Duodenal mucosa (tissue), 2 donors: ENCODE measurements around the gene ARHGAP8.

Experiments used
- H3K27ac ChIP-seq: one replicate; pipeline ENCODE4 v1.7.0; 2013; ENCODE audit warnings: low read depth, low read length
- H3K27me3 ChIP-seq, 2 donors: one replicate each; pipeline ENCODE4 v1.7.0; 2013; ENCODE audit warnings: low read length in 2 of 2, control low read depth in 1 of 2; ENCODE audit not compliant: insufficient read depth in 2 of 2, control insufficient read depth in 1 of 2
- H3K36me3 ChIP-seq, 2 donors: one replicate each; pipeline ENCODE4 v1.7.0; 2013; ENCODE audit warnings: low read length in 2 of 2, control low read depth in 1 of 2; ENCODE audit not compliant: insufficient read depth in 2 of 2, control insufficient read depth in 1 of 2
- H3K4me1 ChIP-seq, 2 donors: one replicate each; pipeline ENCODE4 v1.7.0; 2013; ENCODE audit warnings: low read length in 2 of 2, control low read depth in 1 of 2; ENCODE audit not compliant: insufficient read depth in 2 of 2, control insufficient read depth in 1 of 2
- H3K4me3 ChIP-seq, 2 donors: one replicate each; pipeline ENCODE4 v1.7.0; 2013; ENCODE audit warnings: low read length in 2 of 2, low read depth in 1 of 2
- H3K9ac ChIP-seq, 2 donors: one replicate each; pipeline ENCODE4 v1.7.0; 2013; ENCODE audit warnings: low read length in 2 of 2, low read depth in 1 of 2
- H3K9me3 ChIP-seq, 2 donors: one replicate each; pipeline ENCODE4 v1.7.0; 2013; ENCODE audit warnings: low read length in 2 of 2, control low read depth in 1 of 2; ENCODE audit not compliant: control insufficient read depth in 1 of 2

The ARHGAP8 gene

DNA sequence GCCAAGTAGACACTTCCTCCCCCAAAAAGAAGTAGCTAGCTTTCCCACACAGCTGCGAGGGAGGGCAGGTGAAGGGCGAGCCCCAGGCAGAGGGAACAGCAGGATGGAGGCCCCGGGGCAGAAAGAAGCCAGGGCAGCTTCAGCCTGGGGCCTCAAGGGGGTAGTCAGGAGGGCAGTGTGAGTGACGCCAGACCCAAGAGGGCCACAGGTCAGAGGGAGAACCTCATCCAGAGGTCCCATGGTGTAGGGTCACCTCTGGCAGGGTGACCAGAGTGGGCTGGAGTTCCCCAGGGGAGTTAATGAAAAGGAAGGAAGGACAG, 41.2 kb upstream of the ARHGAP8 start:
- no peak overlapping the region for H3K4me3 ChIP-seq
- peaks cover 0 to 17% of the 10 kb centered on the region in 2 donors for H3K36me3 ChIP-seq
- no peaks in the 10 kb centered on the region for H3K27me3 ChIP-seq
- H3K27ac ChIP-seq = peak overlapping the region; percentile 67
- peaks cover 41 to 46% of the 10 kb centered on the region in 2 donors for H3K4me1 ChIP-seq
- no peaks in the 10 kb centered on the region for H3K9me3 ChIP-seq
- H3K9ac ChIP-seq = peak overlapping the region; percentile 48 to 55

DNA sequence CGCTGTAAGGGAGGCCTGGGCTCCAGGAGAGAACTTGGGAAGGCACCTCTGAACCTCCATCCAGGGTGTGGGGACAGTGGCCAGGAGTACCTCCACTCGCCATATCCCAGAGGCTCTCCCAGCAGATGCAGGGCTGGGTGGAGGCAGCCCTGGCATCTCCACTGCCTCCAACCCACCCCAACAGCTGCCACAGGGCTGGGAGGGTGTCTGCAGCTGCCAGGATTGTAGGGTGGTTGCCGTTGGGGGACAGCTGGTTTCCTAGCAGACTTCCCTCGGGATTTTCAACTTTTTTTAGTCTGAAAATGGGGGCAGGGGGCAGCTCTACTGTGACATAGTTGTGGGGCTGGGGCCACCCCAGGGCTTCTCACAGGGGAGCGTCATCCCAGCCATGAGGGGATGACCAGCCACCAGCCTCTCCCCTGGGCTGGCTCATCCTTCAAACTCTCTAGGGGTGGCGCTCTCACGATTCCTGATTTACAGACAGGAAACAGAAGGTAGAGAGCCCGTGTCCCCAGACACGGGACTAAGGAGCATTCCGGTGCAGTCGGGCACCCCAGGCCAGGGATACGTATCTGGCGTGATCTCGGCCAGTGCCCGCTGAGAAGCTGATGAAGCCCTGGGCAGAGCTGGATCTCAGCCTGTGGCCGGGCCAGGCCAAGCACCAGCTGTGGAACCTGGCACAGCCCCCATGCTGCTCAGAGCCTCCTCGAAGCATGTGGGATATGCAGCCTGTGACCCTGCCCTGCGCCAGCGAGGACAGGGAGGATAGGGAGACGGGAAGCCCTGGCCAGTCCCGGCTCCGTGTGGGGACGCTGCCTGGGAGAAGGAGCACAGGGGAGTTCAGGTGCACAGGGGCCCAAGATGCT, 40.5 kb upstream of the ARHGAP8 start:
- Histone ChIP-seq H3K4me1 (peaks cover 39 to 41% of the 10 kb centered on the region in 2 donors), H3K9ac (peak overlapping the region; percentile 48 to 55), H3K27me3 (no peaks in the 10 kb centered on the region), H3K36me3 (peaks cover 0 to 19% of the 10 kb centered on the region in 2 donors), H3K9me3 (no peaks in the 10 kb centered on the region), H3K27ac (no peak overlapping the region), H3K4me3 (no peak overlapping the region)

DNA sequence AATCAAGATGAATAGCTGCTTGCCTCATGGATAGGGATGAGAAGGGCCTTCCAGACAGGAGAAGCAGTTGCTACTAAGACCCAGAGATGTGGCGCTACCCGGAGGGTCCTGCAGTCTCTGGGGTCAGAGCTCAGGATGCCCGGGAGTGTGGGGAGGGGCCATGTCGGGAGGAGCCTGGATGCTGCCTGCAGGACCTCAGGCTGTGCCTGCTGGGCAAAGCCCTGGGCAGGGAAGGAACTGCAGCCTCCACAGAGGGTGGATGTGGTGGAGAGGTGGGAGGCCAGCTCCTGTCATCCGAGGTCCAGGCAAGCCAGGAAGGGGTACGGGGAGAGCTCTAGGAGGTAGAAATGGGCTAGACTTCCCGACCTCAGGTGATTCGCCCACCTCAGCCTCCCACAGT, 39.4 kb upstream of the ARHGAP8 start:
- no peaks in the 10 kb centered on the region for H3K27me3 ChIP-seq
- no peak overlapping the region for H3K27ac ChIP-seq
- peaks cover 0 to 19% of the 10 kb centered on the region in 2 donors for H3K36me3 ChIP-seq
- H3K9me3 ChIP-seq = no peaks in the 10 kb centered on the region
- H3K4me1 ChIP-seq = peaks cover 35 to 41% of the 10 kb centered on the region in 2 donors
- H3K4me3 ChIP-seq = no peak overlapping the region
- H3K9ac ChIP-seq = no peak overlapping the region

DNA sequence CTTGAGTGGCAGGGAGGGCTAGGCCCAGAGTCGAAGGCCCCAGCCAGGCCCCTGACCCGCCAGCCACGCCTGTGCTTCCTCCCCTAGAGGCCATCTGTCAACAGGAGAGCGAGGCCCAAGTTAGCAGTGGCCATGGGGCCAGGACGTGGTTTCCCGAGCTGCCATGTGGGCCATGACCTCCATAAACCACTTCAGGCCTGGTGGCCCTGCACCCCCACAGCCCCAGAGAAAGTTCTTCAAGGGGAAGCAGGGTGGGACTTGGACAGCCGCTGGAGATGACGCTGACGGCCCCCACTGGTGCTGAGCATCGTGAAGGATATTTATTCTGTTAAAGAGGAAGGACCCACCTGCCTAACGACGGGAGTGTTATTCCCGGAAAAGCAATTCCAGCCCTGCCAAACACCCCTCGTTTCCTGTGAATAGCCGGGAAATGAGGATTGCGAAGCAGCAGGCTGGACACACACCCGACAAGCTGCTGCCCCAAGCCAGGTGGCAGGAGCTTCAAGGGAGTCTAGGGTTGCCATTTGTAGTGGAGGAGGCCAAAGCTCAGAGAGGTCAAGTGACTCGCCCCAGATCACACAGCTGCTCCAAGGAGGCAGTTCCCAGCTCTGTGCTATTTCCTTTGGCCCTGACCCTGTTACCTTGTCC, 37.5 kb upstream of the ARHGAP8 start:
- Histone ChIP-seq H3K9ac (no peak overlapping the region), H3K36me3 (peaks cover 0 to 26% of the 10 kb centered on the region in 2 donors), H3K4me3 (no peak overlapping the region), H3K4me1 (peaks cover 43 to 46% of the 10 kb centered on the region in 2 donors), H3K27ac (no peak overlapping the region), H3K9me3 (no peaks in the 10 kb centered on the region), H3K27me3 (no peaks in the 10 kb centered on the region)

DNA sequence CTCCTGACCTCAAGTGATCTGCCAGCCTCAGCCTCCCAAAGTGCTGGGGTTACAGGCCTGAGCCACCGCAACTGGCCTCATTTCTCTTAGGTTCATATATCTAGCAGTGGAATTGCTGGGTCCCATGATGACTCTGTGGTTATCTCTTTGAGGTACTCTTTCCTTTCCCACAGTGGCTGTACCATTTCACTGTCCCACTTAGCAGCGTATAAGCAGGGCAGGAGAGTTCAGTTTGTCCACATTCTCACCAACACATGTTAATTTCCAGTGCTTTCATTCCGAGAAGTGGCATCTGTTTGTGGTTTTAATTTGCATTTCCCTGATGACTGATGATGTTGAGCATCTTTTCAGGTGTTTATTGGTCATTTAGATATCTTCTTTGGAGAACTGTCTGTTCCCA, 34.0 kb upstream of the ARHGAP8 start:
- Histone ChIP-seq H3K27ac (no peak overlapping the region), H3K9me3 (no peaks in the 10 kb centered on the region), H3K4me1 (peaks cover 19 to 20% of the 10 kb centered on the region in 2 donors), H3K4me3 (no peak overlapping the region), H3K9ac (no peak overlapping the region), H3K27me3 (no peaks in the 10 kb centered on the region), H3K36me3 (peaks cover 0 to 48% of the 10 kb centered on the region in 2 donors)

DNA sequence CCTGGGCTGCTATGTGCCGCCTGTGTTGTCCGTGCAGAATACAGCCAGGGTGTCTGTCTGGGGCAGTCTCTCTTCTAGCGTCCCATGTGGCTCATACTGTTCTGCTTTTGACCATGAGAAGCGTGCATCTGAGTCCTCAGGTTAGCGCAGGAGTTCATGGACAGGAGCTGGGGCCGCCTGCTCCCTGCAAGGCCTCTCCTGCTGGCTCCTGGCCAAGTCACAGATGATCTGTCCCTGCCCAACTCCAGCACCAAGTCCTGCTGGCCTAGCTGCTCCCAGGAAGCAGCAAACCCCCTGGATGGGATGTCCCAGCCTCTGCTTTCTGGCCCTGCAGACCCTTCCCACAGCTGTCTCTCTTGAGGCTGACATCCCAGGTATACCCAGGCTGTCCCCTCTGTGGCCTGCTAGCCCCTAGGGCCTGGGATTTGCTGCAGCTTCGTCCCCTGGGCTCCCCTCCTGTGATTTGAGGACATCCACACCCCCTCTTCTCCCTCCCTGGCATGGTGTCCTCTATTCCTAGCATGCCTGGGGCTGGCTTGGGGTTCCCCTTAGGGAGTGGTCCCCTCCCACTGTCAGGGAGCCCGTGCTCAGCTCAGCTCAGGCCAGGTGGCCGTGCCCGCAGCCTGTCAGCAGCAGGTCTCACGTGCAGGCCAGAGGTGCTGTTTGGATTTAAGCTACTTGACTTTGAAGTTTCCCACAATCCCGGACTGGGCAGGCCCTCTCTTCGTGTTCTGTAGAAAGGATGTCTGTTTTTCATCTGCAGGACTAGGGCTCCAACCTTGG, 32.6 kb upstream of the ARHGAP8 start:
- Histone ChIP-seq H3K27me3 (no peaks in the 10 kb centered on the region), H3K9ac (no peak overlapping the region), H3K27ac (no peak overlapping the region), H3K4me1 (peaks cover 12 to 16% of the 10 kb centered on the region in 2 donors), H3K36me3 (peaks cover 0 to 48% of the 10 kb centered on the region in 2 donors), H3K4me3 (no peak overlapping the region), H3K9me3 (no peaks in the 10 kb centered on the region)

DNA sequence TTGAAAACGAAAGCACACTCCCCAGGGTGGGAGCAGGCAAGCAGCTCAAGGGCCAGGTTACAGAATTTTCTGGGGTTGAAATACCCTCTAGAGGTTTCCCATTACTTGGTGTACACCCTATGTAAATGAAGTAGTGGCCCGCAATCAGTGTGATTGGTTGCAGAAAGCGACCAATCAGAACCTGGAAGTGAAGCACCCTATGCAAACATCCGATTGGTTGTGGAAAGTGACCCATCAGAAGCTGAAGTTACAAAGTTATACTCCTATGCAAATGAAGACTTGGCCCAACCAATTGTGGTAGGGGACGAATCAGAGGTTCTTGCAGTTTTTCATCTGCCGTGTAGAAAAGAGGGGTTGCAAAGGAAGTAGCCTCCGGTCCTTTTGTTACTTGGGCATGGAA, 31.2 kb upstream of the ARHGAP8 start:
- no peak overlapping the region for H3K4me3 ChIP-seq
- H3K9me3 ChIP-seq = no peaks in the 10 kb centered on the region
- no peaks in the 10 kb centered on the region for H3K27me3 ChIP-seq
- H3K36me3 ChIP-seq = peaks cover 3 to 47% of the 10 kb centered on the region in 2 donors
- H3K9ac ChIP-seq = no peak overlapping the region
- no peak overlapping the region for H3K27ac ChIP-seq
- H3K4me1 ChIP-seq = peaks cover 6 to 10% of the 10 kb centered on the region in 2 donors

DNA sequence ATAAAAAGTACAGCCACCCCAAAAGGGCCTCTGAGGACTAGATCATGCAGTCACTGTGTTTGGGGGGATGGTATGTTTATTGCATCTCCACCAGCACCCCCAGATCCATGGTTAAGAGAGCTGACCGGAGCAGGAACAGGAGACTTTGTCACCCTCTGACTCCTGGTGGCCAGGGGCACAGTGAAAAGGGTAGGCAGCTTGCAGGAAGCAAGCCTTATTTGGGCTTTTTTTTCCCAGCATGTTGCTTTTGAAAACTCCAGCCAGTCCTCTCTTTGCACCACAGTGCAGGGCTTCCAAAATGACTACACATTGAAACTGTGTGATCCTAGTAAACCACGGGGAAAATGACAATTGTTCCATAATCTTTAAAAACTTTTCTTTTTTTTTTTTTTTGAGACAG, 29.8 kb upstream of the ARHGAP8 start:
- Histone ChIP-seq H3K27ac (no peak overlapping the region), H3K4me1 (peaks cover 6 to 10% of the 10 kb centered on the region in 2 donors), H3K36me3 (peaks cover 11 to 59% of the 10 kb centered on the region in 2 donors), H3K9ac (no peak overlapping the region), H3K4me3 (no peak overlapping the region), H3K27me3 (no peaks in the 10 kb centered on the region), H3K9me3 (no peaks in the 10 kb centered on the region)

DNA sequence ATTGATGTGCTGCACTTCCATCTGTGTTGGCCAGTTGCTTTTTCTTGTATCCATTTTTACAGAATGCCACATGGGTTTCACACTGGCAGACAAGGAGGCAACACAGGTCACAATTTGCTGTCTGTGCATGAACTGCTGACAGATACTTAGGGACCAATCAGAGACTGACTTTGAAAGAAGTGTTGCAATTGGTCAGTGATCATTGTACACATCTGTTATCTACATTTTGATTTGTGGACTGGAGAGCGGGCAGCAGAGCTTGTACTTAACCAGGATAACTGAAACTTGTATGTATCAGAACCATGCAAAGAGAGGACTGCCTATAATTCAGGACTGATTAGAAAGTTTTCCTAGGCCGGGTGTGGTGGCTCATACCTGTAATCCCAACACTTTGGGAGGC, 28.6 kb upstream of the ARHGAP8 start:
- H3K4me3 ChIP-seq = no peak overlapping the region
- no peaks in the 10 kb centered on the region for H3K27me3 ChIP-seq
- H3K36me3 ChIP-seq = peaks cover 11 to 63% of the 10 kb centered on the region in 2 donors
- H3K27ac ChIP-seq = no peak overlapping the region
- peaks cover 13 to 17% of the 10 kb centered on the region in 2 donors for H3K4me1 ChIP-seq
- no peak overlapping the region for H3K9ac ChIP-seq
- no peaks in the 10 kb centered on the region for H3K9me3 ChIP-seq

DNA sequence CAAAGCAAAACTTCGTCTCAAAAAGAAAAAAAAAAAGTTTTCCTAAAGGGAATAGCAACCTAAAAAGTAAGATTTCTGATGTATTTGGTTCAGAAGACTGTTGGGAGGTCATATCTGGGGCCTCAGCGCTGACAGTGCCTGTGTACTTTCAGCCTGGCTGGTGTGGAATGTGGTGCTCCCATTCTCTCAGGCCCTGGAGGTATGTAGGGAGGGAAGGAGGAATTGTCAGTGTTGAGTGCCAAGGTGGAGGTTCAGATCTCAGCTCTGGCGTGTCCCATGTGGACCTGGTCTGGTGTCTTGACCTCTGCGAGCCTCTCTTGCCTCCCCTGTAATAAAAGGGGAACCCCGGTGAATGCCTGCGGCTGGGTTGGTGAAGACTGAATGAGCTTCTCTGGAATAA, 28.0 kb upstream of the ARHGAP8 start:
- Histone ChIP-seq H3K4me3 (no peak overlapping the region), H3K36me3 (peaks cover 11 to 66% of the 10 kb centered on the region in 2 donors), H3K27ac (no peak overlapping the region), H3K4me1 (peaks cover 17% of the 10 kb centered on the region in 2 donors), H3K9me3 (no peaks in the 10 kb centered on the region), H3K27me3 (no peaks in the 10 kb centered on the region), H3K9ac (no peak overlapping the region)
